HG02798 (cell line): ENCODE results near the gene RGS11.
"Not testable (repeated sequence)": the region's sequence is repeated elsewhere in the genome, so short reads cannot be mapped to it uniquely, and the experiment has no call there.

Experiments used
- ATAC-seq: cut with Tn5 transposase; IDR thresholded peaks from one replicate; pipeline ENCODE4 v1.9.1; 2021; ENCODE audit warnings: mild to moderate bottlenecking; ENCODE audit not compliant: unreplicated experiment, poor library complexity

The RGS11 gene

DNA sequence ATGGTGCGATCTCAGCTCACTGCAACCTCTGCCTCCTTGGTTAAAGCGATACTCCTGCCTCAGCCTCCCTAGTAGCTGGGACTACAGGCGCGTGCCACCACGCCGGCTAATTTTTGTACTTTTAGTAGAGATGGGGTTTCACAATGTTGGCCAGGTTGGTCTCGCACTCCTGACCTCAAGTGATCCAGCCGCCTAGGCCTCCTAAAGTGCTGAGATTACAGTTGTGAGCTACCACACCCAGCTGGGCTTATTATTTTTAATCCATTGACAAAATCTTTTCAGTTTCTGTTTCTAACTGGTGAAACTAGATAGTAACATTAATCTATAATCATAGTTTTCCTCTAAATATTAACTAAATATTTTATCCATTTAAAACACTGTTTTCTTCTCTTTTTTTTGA lies 35.2 kb downstream of the RGS11 start:
- no peak for ATAC-seq

DNA sequence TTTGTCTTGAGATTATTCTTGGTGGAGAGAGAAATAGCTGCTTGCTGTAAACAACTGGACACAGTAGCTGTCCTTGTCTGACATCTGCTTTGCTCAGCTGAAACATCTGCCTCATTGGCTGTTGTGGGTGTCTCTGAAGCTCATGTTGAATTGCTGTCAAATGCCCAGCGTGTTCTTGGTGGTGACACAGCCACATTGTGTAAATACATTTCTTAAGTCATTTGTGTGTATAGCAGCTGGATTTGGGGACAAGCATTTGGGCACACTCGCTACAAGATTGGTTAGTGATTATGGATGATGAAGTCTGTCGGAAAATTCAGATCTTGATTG lies 35.8 kb downstream of the RGS11 start:
- ATAC-seq: no peak

DNA sequence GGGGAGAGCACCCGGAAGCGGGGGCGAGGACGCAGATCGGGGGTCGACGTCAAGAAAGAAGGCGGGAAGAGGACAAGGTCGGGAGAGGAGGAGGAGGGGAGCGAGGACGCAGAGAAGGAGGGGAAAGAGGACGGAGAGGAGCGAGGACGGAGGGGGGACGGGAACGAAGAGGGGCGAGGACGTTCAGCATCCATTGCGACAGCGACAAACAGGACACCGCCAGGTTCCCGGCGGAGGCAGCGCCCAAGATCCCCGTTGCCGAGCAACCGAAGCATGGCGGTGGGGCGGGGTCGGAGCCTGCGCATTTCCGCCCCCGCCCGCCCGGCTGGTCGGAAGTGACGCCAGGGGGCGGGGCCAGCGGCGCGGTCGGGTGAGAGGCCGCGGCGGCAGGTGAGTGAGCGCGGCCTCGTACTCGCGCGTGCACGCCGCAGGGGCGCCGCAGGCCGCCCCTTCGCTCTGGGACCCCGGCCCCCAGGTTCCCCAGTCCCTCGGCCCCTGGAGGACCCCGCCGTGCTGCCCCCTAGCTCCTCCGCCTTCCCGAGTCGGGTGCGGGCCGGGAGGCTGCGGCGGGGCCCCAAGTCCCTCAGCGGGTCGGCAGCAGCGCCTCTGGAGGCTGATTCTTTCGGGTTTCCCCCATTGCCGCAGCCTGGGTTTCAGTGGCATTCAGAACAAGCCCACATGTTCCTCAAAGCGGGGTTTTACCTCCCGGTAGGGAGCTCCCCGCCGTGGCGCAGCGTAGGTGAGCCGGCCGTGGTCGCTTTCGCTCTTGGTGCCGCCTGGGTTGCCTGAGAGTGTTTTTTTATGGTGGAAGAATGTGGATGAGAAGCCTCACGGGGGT lies 41.1 kb downstream of the RGS11 start, which contains the start of gene FAM234A:
TSS of gene FAM234A (plus strand) at position 354 of the 838 bp plus-strand sequence. CDS start 19,593 bp downstream, outside the sequence.
- peak; percentile 90 for ATAC-seq

DNA sequence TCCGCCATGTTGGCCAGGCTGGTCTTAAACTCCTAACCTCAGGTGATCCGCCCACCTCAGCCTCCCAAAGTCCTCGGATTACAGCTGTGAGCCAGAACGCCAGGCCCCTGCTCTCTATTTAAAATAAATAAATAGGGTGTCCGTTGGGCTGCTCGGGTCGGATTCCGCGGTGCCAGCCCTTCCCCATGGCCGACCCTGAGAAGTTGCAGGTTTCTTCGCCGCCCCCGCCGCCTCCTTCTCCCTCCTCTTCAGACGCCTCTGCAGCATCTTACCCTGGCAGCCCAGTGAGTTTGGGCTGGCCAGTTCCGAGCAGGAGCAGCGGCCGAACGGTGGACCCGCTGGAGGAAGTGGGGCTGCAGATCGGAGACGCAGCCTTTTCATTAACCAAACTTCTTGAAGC lies 44.8 kb downstream of the RGS11 start:
- no peak for ATAC-seq

DNA sequence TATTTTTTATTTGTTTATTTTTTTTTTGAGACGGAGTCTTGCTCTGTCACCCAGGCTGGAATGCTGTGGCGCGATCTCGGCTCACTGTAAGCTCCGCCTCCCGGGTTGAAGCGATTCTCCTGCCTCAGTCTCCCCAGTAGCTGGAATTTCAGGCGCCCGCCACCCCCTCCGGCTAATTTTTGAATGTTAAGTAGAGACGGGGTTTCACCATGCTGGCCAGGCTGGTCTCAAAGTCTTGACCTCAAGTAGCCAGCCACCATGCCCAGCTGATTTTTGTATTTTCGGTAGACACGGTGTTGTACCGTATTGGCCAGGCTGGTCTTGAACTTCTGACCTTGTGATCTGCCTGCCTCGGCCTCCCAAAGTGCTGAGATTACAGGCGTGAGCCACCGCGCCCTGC lies 45.4 kb downstream of the RGS11 start:
- ATAC-seq: not testable (repeated sequence)

DNA sequence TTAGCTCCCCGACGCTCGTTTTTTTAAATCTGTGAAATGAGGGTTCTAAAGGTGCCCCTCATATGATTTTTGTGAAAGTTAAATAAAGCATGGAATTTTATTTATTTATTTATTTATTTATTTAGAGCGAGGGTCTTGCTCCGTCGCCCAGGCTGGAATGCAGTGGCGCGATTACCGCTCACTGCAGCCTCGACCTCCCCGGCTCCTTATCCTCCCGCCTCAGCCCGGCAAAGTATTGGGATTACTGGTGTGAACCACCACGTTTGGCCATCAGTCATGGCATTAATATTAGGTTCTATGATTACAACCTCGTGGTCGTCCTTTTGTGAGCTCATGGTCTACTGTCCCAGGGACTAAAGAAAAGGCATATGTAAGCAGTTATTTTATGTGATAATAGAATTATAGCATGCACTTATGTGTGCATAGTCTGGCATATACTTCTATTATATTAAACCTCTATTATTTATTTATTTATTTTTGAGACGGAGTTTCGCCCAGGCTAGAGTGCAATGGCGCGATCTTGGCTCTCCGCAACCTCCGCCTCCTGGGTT lies 45.9 kb downstream of the RGS11 start:
- ATAC-seq: no peak

DNA sequence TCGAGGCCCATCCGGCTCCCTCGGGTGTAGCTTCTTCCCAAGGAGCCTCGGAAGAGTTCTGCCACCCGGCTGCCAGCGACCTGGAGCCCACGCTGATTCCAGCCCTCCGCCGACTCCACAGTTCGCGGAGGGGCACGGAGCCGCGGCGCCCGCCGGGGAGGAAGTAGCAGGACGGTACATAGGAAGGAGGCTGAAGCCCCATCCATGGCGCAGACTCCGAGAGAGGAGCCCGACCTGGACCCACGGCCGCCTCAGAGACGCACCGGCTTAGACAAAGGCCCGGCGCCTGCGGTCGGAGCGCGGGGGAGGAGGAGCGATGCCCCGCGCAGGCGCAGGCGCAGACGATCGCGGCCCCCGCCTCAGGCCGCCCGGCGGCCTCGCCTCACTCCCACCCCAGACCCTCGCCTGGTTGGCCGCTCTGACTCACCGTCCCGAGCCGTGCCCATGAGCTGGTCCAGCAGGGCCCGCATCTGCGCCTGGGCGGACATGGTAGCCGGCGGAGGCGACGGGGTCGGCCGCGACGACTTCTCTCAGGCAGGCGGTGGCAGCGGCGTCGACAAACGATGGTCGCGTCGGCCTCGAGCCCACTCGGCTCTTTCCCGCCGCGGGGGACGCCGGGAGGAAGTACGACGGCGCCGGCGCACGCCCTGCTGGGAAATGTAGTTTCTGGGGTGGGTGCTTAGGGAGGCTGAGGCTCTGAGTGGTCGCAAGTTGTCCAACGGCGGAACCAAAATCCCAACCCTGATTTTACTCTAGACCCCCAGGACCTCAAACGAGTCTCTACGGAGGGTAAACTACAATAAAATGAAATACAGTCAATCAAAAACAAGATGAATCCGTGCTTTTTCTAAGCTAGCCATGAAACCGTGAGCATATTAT lies 46.7 kb downstream of the RGS11 start, which contains the start of gene LUC7L:
TSS of gene LUC7L (minus strand) at position 598 of the 879 bp plus-strand sequence. CDS start at position 488, 110 bp downstream.
- peak; percentile 87 for ATAC-seq

DNA sequence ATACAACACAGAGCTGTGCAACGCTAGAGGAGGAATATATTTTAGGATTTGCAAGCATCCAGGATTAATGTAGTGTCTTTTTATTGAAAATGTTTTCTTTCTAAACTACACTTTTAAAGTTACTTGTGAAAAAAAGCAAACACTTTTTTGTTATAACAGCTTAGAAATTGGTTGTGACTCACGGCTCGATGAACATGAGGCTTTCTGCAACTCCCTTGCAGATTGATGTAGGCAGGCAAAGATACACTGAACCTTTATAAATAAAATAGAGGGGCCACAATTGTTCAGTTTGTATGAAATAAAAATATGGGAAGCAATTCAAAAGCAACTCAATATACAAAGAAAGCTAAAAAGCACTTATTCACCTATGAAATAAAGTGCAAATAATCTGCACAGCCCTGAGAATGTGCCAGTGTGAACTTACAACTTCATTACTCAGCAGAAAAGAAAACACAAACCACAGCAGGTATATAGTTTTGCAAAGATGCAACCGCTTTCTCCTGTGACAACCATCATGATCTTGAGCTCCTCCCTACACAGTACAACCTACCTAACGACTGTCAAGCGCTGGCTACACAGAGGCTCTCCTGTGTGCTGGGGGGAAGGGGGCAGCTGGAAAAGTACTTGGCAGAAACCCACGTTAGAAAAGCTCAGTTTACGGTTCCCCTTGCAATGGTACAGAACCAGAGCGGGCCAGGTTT lies 47.4 kb downstream of the RGS11 start:
- ATAC-seq: no peak

DNA sequence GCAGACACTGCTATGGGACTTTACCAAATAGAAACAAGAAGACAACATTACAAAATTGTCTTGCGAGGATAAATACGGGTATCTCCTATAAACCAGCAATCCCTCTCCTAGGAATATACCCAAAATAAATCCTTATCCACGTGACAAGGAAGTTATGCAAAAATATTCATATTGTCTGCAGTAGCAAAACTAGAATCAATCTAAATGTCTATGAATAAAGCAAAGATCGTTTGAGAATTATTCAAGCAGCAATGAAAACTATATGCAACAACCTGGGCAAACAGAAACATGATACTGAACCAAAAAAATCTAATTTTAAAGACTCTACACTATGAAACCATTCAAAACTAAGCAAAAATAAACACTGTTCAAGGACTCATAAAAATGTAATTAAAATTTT lies 55.7 kb downstream of the RGS11 start:
- no peak for ATAC-seq
